HL-60 (cell line): ENCODE measurements around the gene CSK.

Experiments
- GABPA ChIP-seq: IDR thresholded peaks from 2 replicates; pipeline ENCODE4 v1.6.1; 2012; ENCODE audit warnings: low read depth
- POLR2AphosphoS5 ChIP-seq: IDR thresholded peaks from 2 replicates; pipeline ENCODE4 v1.6.1; 2012; ENCODE audit warnings: low read depth
- TF ChIP-seq, protein P1 (sequence below): IDR thresholded peaks from one replicate; pipeline ENCODE4 v1.5.1; 2011; ENCODE audit warnings: low read length, control low read depth, inconsistent platforms; ENCODE audit not compliant: insufficient read depth

- TF ChIP-seq POLR2AphosphoS5 (no peak), GABPA (no peak)
- TF ChIP-seq, protein P1, sequence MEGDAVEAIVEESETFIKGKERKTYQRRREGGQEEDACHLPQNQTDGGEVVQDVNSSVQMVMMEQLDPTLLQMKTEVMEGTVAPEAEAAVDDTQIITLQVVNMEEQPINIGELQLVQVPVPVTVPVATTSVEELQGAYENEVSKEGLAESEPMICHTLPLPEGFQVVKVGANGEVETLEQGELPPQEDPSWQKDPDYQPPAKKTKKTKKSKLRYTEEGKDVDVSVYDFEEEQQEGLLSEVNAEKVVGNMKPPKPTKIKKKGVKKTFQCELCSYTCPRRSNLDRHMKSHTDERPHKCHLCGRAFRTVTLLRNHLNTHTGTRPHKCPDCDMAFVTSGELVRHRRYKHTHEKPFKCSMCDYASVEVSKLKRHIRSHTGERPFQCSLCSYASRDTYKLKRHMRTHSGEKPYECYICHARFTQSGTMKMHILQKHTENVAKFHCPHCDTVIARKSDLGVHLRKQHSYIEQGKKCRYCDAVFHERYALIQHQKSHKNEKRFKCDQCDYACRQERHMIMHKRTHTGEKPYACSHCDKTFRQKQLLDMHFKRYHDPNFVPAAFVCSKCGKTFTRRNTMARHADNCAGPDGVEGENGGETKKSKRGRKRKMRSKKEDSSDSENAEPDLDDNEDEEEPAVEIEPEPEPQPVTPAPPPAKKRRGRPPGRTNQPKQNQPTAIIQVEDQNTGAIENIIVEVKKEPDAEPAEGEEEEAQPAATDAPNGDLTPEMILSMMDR = no peak
These were observed 1.9 kb downstream of the CSK start for GRCh38 chr15:74783808-74784175.
